ENCODE results near the gene FARP2. TPM values are rescaled to one million over a fixed set of nuclear protein-coding genes. Genes with fewer than 3 reads are reported as not detected.
A peak's percentile ranks its signal among the peaks of the same experiment; 100 is the strongest.

The FARP2 gene
- total RNA-seq, 1 experiment from 2014 or later, result 59.0 TPM

- BruUV-seq (replicated peaks), result no TSS peak
- Mint-ChIP-seq H3K27me3 (ENCODE audit: unreplicated experiment) (no peaks in the 10 kb centered on the region), H3K4me1 (ENCODE audit: low read depth, unreplicated experiment) (peaks cover 48% of the 10 kb centered on the region), H3K27ac (ENCODE audit: unreplicated experiment) (peak overlapping the region; percentile 89), H3K4me3 (ENCODE audit: low read depth, unreplicated experiment) (peak overlapping the region; percentile 64), H3K36me3 (ENCODE audit: insufficient read depth, unreplicated experiment) (peaks cover 77% of the 10 kb centered on the region), H3K9me3 (ENCODE audit: low read depth, unreplicated experiment) (no peaks in the 10 kb centered on the region)
- CTCF ChIA-PET, result interaction anchor here (1.1 kb wide), 1 partner anchor 42 kb away, joined by 4 read pairs; no protein-coding TSS in a partner anchor
- intact Hi-C loops (cut with micrococcal nuclease; ENCODE audit: unreplicated experiment), result loop anchor here (5.0 kb wide), 1 partner anchor 33 kb away; the partner anchor contains the start of genes HDLBP and SEPTIN2
- TF ChIP-seq CTCF (IDR thresholded peaks at IDR 0.05; ENCODE audit: unreplicated experiment), result no peak
- DNase-seq, result no peak
Measured at GRCh38 chr2:241350530-241350877, 5.6 kb upstream of the FARP2 start.

DNA sequence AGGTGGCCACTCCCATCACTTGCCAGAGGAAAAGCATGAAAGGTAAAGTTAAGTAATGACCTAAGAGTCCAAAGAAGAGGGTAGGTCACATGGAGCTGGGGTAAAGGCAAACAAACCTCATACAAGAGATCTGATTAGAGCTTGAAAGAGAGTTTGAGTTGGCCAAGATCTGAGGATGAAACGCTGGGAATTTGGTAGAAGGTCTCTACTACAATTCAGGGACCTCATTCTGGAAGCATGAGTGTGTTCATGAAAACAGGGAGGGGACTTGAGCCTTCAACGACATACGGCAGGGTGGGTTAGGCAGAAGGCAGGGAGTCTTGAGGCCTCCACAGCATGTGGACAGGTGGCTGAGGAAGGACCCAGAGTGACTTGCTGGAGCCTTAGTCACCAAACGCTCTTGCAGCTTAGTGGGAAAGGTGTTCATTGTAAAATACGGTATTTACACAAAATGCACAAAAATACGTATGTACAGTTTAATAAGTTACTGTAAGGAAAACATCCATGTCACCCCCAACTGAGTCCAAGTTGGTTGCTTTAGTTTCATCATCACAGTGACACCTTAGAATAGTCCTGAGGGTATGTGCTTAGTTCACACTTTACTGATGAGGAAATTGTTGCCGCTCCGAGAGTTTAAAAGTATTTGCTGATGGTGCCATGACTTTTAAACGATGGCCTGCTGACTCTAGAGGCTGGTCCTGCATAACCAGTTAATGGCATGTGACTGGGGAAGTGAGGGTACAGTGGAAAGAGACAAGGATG is 5.0 kb upstream of the FARP2 start:
- peak overlapping the region; percentile 89 for H3K27ac Mint-ChIP-seq (ENCODE audit: unreplicated experiment)
- H3K27me3 Mint-ChIP-seq (ENCODE audit: unreplicated experiment), result no peaks in the 10 kb centered on the region
- CTCF ChIA-PET, result interaction anchor here (1.1 kb wide), 1 partner anchor 41 kb away, joined by 4 read pairs; no protein-coding TSS in a partner anchor
- peak; percentile 38 for DNase-seq
- intact Hi-C loops (cut with micrococcal nuclease; ENCODE audit: unreplicated experiment), result loop anchor here (5.0 kb wide), 1 partner anchor 34 kb away; the partner anchor contains the start of genes HDLBP and SEPTIN2
- TF ChIP-seq CTCF (IDR thresholded peaks at IDR 0.05; ENCODE audit: unreplicated experiment), result no peak
- no TSS peak for BruUV-seq (replicated peaks)
- peak overlapping the region; percentile 64 for H3K4me3 Mint-ChIP-seq (ENCODE audit: low read depth, unreplicated experiment)
- H3K36me3 Mint-ChIP-seq (ENCODE audit: insufficient read depth, unreplicated experiment), result peaks cover 76% of the 10 kb centered on the region
- peaks cover 48% of the 10 kb centered on the region for H3K4me1 Mint-ChIP-seq (ENCODE audit: low read depth, unreplicated experiment)
- H3K9me3 Mint-ChIP-seq (ENCODE audit: low read depth, unreplicated experiment), result no peaks in the 10 kb centered on the region

- Mint-ChIP-seq H3K27me3 (ENCODE audit: unreplicated experiment) (no peaks in the 10 kb centered on the region), H3K4me3 (ENCODE audit: low read depth, unreplicated experiment) (peak overlapping the region; percentile 64), H3K36me3 (ENCODE audit: insufficient read depth, unreplicated experiment) (peaks cover 76% of the 10 kb centered on the region), H3K27ac (ENCODE audit: unreplicated experiment) (peak overlapping the region; percentile 89), H3K9me3 (ENCODE audit: low read depth, unreplicated experiment) (no peaks in the 10 kb centered on the region), H3K4me1 (ENCODE audit: low read depth, unreplicated experiment) (peaks cover 48% of the 10 kb centered on the region)
- no peak for TF ChIP-seq CTCF (IDR thresholded peaks at IDR 0.05; ENCODE audit: unreplicated experiment)
- BruUV-seq (replicated peaks), result no TSS peak
- intact Hi-C loops (cut with micrococcal nuclease; ENCODE audit: unreplicated experiment), result loop anchor here (5.0 kb wide), 1 partner anchor 34 kb away; the partner anchor contains the start of genes HDLBP and SEPTIN2
- CTCF ChIA-PET, result interaction anchor here (1.1 kb wide), 1 partner anchor 40 kb away, joined by 4 read pairs; no protein-coding TSS in a partner anchor
- peak; percentile 6 for DNase-seq
Measured at GRCh38 chr2:241351640-241352031, 4.4 kb upstream of the FARP2 start.

- BruUV-seq (replicated peaks), result no TSS peak
- H3K9me3 Mint-ChIP-seq (ENCODE audit: low read depth, unreplicated experiment), result no peaks in the 10 kb centered on the region
- H3K27me3 Mint-ChIP-seq (ENCODE audit: unreplicated experiment), result no peaks in the 10 kb centered on the region
- no peak for DNase-seq
- peak overlapping the region; percentile 89 for H3K27ac Mint-ChIP-seq (ENCODE audit: unreplicated experiment)
- H3K36me3 Mint-ChIP-seq (ENCODE audit: insufficient read depth, unreplicated experiment), result peaks cover 77% of the 10 kb centered on the region
- H3K4me1 Mint-ChIP-seq (ENCODE audit: low read depth, unreplicated experiment), result peaks cover 52% of the 10 kb centered on the region
- intact Hi-C loops (cut with micrococcal nuclease; ENCODE audit: unreplicated experiment), result loop anchor here (5.0 kb wide), 1 partner anchor 35 kb away; the partner anchor contains the start of genes HDLBP and SEPTIN2
- CTCF ChIA-PET, result no interaction called here
- TF ChIP-seq CTCF (IDR thresholded peaks at IDR 0.05; ENCODE audit: unreplicated experiment), result no peak
- peak overlapping the region; percentile 64 for H3K4me3 Mint-ChIP-seq (ENCODE audit: low read depth, unreplicated experiment)
Measured at GRCh38 chr2:241352227-241352626, 3.9 kb upstream of the FARP2 start.

Measured in Calu3 (cell line).